Measurements from ENCODE around the gene LHFPL2. TPM values are rescaled to one million over a fixed set of nuclear protein-coding genes. Genes with fewer than 3 reads are reported as not detected.

Gene LHFPL2
- polyA plus RNA-seq, 1 donor = 40.7 TPM

DNA sequence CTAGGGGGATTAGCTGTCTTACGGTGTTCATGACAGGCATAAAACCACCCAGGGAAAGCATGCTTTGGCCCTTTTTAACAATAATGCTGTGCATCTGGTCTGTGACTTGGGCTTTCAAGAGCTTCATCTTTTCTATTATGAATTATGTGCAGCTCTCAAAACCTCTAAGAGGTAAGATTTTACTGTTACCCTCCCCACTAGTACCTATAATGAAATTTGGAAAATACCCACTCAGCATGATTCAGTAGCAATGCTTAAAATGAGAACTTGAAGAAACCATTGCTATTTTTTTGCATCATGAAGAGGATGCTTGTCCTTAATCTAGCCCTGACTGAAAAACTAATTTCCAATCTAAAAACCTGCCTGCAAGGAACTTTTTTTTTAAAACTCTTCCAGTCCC is 5.8 kb upstream of the LHFPL2 start:
- no peaks in the 10 kb centered on the region for H3K27me3 ChIP-seq (ENCODE audit: control insufficient read depth, insufficient read depth, low read length)
- WGBS (ENCODE audit: insufficient coverage, low lambda C conversion rate) = no CpG with 5 or more reads among the region's 1 CpG

DNA sequence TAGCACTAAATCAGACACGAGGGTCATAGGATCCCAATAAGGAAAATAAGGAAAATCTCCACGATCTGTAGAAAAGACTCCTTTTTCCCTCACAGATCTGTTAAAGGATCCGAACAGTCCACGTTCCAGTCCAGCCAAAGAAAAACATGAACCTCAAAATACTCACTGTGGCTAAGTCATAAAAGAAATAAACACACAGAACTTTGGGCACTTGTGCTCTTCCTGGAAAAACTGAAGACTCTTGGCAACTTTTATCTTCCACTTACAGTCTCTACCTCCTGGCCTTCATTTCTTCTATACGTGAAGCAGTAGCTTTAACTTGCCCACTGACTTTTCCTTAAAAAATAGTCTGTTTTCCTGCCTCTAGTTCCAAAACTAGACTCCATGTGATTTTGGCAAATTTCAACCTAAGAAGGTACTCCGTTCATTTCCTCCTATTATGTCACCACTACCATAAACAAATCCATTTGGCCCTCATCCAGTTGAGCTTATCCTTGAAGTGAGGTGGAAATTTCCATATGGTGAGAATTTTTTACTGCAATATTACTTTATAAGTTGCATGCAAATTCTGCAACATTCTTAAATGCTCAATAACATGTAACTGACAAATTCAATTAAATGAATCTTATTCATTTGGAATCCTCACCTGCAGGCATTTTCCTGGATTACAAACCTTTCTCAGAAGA is 5.3 kb upstream of the LHFPL2 start:
- no peaks in the 10 kb centered on the region for H3K9me3 ChIP-seq (ENCODE audit: control insufficient read depth, low read depth, low read length)
- no peaks in the 10 kb centered on the region for H3K36me3 ChIP-seq (ENCODE audit: control insufficient read depth, insufficient read depth, low read length)
- H3K4me1 ChIP-seq (ENCODE audit: control insufficient read depth, insufficient read depth, low read length) = peaks cover 4% of the 10 kb centered on the region
- 84% methylated on average over 3 of the region's 6 CpGs for WGBS (ENCODE audit: insufficient coverage, low lambda C conversion rate)
- H3K27ac ChIP-seq (ENCODE audit: low read length) = no peak overlapping the region
- DNase-seq = no peak
- no peaks in the 10 kb centered on the region for H3K27me3 ChIP-seq (ENCODE audit: control insufficient read depth, insufficient read depth, low read length)
- H3K4me3 ChIP-seq (ENCODE audit: low read length) = no peak overlapping the region

More for the DNA sequence above, 5.8 kb upstream of the LHFPL2 start:
- Histone ChIP-seq H3K27ac (ENCODE audit: low read length) (no peak overlapping the region), H3K4me3 (ENCODE audit: low read length) (no peak overlapping the region), H3K9me3 (ENCODE audit: control insufficient read depth, low read depth, low read length) (no peaks in the 10 kb centered on the region), H3K36me3 (ENCODE audit: control insufficient read depth, insufficient read depth, low read length) (no peaks in the 10 kb centered on the region), H3K4me1 (ENCODE audit: control insufficient read depth, insufficient read depth, low read length) (peaks cover 4% of the 10 kb centered on the region)
- DNase-seq = no peak

DNA sequence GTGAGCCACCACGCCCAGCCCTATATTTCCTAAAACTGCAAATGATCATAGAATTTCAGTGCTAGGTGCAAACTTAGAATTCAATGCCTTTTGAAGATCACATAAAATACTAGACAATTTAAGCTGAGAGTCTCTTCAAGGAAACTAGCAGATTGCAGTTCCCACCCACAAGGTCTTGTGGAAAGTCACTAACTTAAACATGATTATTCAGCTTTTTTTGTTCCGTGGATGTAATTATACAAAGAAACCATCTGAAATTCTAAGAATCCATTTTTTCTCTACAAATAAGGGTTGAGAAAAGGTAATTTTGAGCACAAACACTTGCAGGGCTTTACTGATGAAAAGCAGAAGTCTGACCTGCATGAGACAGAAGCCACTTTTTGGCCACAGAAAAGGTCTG is 4.5 kb upstream of the LHFPL2 start:
- no peaks in the 10 kb centered on the region for H3K27me3 ChIP-seq (ENCODE audit: control insufficient read depth, insufficient read depth, low read length)
- no peak overlapping the region for H3K4me3 ChIP-seq (ENCODE audit: low read length)
- H3K36me3 ChIP-seq (ENCODE audit: control insufficient read depth, insufficient read depth, low read length) = no peaks in the 10 kb centered on the region
- WGBS (ENCODE audit: insufficient coverage, low lambda C conversion rate) = no CpG with 5 or more reads among the region's 2 CpGs
- no peak overlapping the region for H3K27ac ChIP-seq (ENCODE audit: low read length)
- H3K9me3 ChIP-seq (ENCODE audit: control insufficient read depth, low read depth, low read length) = no peaks in the 10 kb centered on the region
- no peak for DNase-seq
- peaks cover 4% of the 10 kb centered on the region for H3K4me1 ChIP-seq (ENCODE audit: control insufficient read depth, insufficient read depth, low read length)

DNA sequence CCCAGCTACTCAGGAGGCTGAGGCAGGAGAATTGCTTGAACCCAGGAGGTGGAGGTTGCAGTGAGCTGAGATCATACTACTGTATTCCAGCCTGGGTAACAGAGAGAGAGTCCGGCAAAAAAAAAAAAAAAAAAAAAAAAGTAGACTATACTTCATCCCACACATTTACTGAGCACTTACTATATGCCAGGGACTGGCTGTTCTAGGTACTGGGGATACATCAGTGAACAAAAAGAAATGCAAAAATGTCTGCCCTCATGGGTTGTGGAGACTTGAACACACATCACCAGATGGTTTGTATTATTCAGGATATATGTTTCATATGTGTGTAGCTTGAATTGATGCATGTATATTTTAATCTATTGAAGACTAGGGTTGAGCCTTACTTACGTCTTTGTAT is 2.9 kb upstream of the LHFPL2 start:
- Histone ChIP-seq H3K27ac (ENCODE audit: low read length) (no peak overlapping the region), H3K27me3 (ENCODE audit: control insufficient read depth, insufficient read depth, low read length) (no peaks in the 10 kb centered on the region), H3K9me3 (ENCODE audit: control insufficient read depth, low read depth, low read length) (no peaks in the 10 kb centered on the region), H3K4me3 (ENCODE audit: low read length) (no peak overlapping the region), H3K36me3 (ENCODE audit: control insufficient read depth, insufficient read depth, low read length) (no peaks in the 10 kb centered on the region), H3K4me1 (ENCODE audit: control insufficient read depth, insufficient read depth, low read length) (peaks cover 8% of the 10 kb centered on the region)
- no CpG with 5 or more reads among the region's 2 CpGs for WGBS (ENCODE audit: insufficient coverage, low lambda C conversion rate)
- no peak for DNase-seq

DNA sequence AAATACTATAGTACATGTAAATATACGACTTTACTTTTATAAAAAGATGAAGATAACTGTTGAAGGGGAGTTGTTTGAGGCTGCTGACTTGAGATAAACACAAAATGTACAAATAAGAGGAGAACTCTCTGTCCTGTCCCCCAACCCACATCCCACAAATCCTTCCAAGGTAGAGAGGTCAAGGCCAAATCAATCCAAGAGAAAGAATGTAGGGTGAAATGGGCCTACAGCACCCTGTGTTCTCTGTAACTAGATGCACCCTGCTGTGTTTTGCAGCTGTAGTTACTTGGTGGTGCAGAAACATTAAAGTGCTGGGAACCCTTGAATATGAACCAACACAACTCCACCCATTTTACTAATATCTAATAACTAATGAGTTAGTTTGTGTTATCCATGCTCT is 2.0 kb upstream of the LHFPL2 start:
- DNase-seq = no peak
- H3K27me3 ChIP-seq (ENCODE audit: control insufficient read depth, insufficient read depth, low read length) = no peaks in the 10 kb centered on the region
- no CpG with 5 or more reads among the region's 1 CpG for WGBS (ENCODE audit: insufficient coverage, low lambda C conversion rate)
- H3K36me3 ChIP-seq (ENCODE audit: control insufficient read depth, insufficient read depth, low read length) = no peaks in the 10 kb centered on the region
- no peaks in the 10 kb centered on the region for H3K9me3 ChIP-seq (ENCODE audit: control insufficient read depth, low read depth, low read length)
- H3K4me1 ChIP-seq (ENCODE audit: control insufficient read depth, insufficient read depth, low read length) = peaks cover 10% of the 10 kb centered on the region
- no peak overlapping the region for H3K4me3 ChIP-seq (ENCODE audit: low read length)
- no peak overlapping the region for H3K27ac ChIP-seq (ENCODE audit: low read length)

DNA sequence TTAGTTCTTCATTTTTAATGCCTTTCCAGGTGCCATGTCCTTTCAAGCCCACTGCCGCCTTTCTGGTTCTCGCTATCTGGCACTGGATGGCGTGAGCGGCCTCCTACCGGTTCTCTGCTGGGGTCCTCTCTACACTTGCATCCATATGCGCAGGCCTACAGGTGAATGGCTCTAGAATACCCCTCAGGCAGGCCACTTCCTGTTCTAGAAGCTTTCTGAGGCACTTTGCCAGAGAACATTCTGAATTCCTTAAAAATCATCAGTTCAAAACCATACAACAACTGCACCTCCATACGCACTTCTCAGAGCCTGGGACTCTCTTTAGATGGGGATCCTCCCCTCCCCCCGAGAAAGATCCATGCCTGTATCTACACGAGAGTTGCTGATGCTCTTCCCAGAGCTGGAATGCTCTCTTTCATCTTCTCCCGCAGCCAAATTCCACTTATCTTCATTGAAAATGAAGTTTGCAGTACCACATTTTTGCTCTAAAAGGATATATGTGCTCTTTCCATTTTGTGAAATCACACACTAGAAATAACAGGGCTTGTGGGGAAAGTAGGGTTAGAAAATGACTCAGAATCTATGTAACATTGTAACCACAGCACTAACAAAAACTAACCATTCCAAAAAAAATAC is 1.4 kb upstream of the LHFPL2 start:
- Histone ChIP-seq H3K27ac (ENCODE audit: low read length) (no peak overlapping the region), H3K36me3 (ENCODE audit: control insufficient read depth, insufficient read depth, low read length) (no peaks in the 10 kb centered on the region)
- WGBS (ENCODE audit: insufficient coverage, low lambda C conversion rate) = 83% methylated on average over 2 of the region's 10 CpGs

DNA sequence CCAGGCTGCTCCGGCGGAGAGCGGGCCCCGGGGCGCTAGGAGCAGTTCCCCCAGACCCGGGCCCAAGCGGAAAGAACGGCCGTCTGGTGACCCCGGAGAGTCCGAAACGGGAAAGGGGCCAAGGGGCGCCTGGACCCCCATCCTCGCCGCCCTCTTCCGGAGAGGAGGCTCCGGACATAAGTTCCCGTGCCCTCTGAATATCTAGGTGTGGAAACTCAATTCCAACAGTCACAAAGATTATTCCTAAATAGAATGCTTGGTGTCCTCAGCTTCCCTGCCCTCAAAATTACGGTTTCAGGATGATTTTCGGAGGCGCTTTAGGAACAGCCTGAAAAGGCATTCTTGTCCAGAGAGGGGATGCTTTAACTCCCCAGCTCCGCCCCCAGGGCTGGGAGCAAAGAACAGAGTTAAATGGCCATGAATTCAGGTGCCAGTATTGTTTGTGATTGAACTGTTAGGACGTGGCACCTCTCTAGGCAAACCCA is 681 bp upstream of the LHFPL2 start:
- Histone ChIP-seq H3K9me3 (ENCODE audit: control insufficient read depth, low read depth, low read length) (no peaks in the 10 kb centered on the region), H3K4me3 (ENCODE audit: low read length) (peak overlapping the region; percentile 49), H3K4me1 (ENCODE audit: control insufficient read depth, insufficient read depth, low read length) (peaks cover 10% of the 10 kb centered on the region), H3K27me3 (ENCODE audit: control insufficient read depth, insufficient read depth, low read length) (no peaks in the 10 kb centered on the region), H3K36me3 (ENCODE audit: control insufficient read depth, insufficient read depth, low read length) (no peaks in the 10 kb centered on the region), H3K27ac (ENCODE audit: low read length) (peak overlapping the region; percentile 85)
- WGBS (ENCODE audit: insufficient coverage, low lambda C conversion rate) = no CpG with 5 or more reads among the region's 23 CpGs
- no peak for DNase-seq

More for the DNA sequence above, 1.4 kb upstream of the LHFPL2 start:
- Histone ChIP-seq H3K9me3 (ENCODE audit: control insufficient read depth, low read depth, low read length) (no peaks in the 10 kb centered on the region), H3K4me3 (ENCODE audit: low read length) (no peak overlapping the region), H3K4me1 (ENCODE audit: control insufficient read depth, insufficient read depth, low read length) (peaks cover 10% of the 10 kb centered on the region), H3K27me3 (ENCODE audit: control insufficient read depth, insufficient read depth, low read length) (no peaks in the 10 kb centered on the region)
- no peak for DNase-seq

DNA sequence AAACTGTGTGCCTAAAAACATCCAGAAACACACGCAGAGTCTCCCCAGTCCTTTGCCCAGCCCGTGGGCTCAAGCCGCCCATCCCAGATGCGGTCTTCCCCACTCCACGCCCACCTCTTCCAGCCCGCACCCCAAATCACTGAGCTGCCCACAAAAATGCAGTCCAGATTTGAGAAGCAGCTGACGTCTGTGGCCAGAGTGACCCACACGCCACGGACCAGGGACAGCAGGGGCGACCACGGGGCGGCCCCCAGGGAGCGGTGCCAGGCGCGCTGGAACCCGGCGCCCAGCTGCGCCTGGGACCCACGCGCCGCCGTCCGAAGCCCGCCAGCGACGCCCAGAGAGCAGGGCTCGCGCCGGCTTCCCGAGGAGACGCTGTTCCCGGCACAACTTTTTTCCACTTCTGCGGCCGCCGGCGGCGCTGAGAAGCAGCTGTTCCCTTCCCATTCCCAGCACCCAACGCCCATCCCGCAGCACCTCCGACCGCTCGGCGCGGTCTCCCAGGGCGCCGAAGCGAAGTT is 674 bp downstream of the LHFPL2 start:
- peaks cover 12% of the 10 kb centered on the region for H3K4me1 ChIP-seq (ENCODE audit: control insufficient read depth, insufficient read depth, low read length)
- H3K27ac ChIP-seq (ENCODE audit: low read length) = peak overlapping the region; percentile 77
- H3K27me3 ChIP-seq (ENCODE audit: control insufficient read depth, insufficient read depth, low read length) = no peaks in the 10 kb centered on the region
- peak overlapping the region; percentile 50 for H3K4me3 ChIP-seq (ENCODE audit: low read length)
- peak; percentile 39 to 75 for DNase-seq
- no peaks in the 10 kb centered on the region for H3K9me3 ChIP-seq (ENCODE audit: control insufficient read depth, low read depth, low read length)
- no CpG with 5 or more reads among the region's 47 CpGs for WGBS (ENCODE audit: insufficient coverage, low lambda C conversion rate)
- no peaks in the 10 kb centered on the region for H3K36me3 ChIP-seq (ENCODE audit: control insufficient read depth, insufficient read depth, low read length)

DNA sequence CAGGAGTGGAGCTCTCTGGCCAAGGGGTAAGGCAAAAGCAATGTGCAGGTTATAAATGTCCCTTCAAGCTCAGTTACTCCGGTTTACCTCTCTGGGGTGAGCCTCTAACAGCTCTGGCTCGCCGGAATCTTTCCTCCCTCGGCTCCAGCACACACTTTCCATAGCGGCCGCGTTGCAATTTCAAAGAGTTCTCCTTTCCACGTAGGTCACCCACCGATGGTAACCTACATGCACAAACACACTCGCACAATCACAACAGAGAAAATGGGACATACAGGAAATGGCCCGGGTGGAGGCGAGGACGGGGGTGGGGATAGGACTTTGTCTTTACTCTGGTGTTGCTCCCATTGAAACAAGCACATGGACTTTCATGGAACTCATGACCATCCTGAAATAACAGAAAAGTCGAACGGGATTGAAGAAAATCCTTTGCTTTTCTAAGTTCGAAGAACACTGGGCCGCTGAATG is 1.2 kb downstream of the LHFPL2 start:
- Histone ChIP-seq H3K27me3 (ENCODE audit: control insufficient read depth, insufficient read depth, low read length) (no peaks in the 10 kb centered on the region), H3K4me1 (ENCODE audit: control insufficient read depth, insufficient read depth, low read length) (peaks cover 16% of the 10 kb centered on the region), H3K9me3 (ENCODE audit: control insufficient read depth, low read depth, low read length) (no peaks in the 10 kb centered on the region), H3K4me3 (ENCODE audit: low read length) (peak overlapping the region; percentile 50), H3K27ac (ENCODE audit: low read length) (peak overlapping the region; percentile 77), H3K36me3 (ENCODE audit: control insufficient read depth, insufficient read depth, low read length) (no peaks in the 10 kb centered on the region)
- WGBS (ENCODE audit: insufficient coverage, low lambda C conversion rate) = no CpG with 5 or more reads among the region's 17 CpGs
- DNase-seq = peak; percentile 50 to 85

DNA sequence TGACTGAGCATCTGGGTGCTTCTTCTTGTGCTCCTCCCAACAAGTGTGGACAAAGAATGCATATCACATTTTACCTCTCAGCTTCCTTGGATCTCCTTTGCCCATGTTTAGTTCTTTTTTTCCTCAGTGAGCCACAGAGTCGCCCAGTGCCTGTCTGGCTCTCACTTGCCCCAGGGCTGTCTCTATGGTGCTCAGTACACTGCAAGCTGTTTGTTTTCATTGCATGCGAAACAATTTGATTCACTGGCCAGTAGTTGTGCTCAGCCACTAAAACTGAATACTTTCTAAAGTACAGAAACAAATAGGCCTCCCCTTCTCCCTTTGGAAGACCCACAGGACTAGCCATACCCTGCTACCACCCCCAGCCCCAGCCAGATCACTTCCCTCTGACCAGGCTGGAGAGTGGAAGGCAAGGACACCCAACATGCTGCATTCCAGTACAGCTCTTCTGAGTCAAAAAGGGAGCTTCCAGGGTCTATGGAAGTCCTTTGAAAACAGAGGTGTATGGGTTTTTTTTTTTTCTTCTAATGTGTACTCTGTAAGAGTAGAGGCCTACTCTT is 3.8 kb downstream of the LHFPL2 start:
- WGBS (ENCODE audit: insufficient coverage, low lambda C conversion rate) = no CpG with 5 or more reads among the region's 2 CpGs
- H3K4me1 ChIP-seq (ENCODE audit: control insufficient read depth, insufficient read depth, low read length) = peaks cover 28% of the 10 kb centered on the region

More for the DNA sequence above, 3.8 kb downstream of the LHFPL2 start:
- no peaks in the 10 kb centered on the region for H3K27me3 ChIP-seq (ENCODE audit: control insufficient read depth, insufficient read depth, low read length)
- no peaks in the 10 kb centered on the region for H3K9me3 ChIP-seq (ENCODE audit: control insufficient read depth, low read depth, low read length)
- no peaks in the 10 kb centered on the region for H3K36me3 ChIP-seq (ENCODE audit: control insufficient read depth, insufficient read depth, low read length)
- no peak for DNase-seq
- no peak overlapping the region for H3K27ac ChIP-seq (ENCODE audit: low read length)
- H3K4me3 ChIP-seq (ENCODE audit: low read length) = no peak overlapping the region

Data from large intestine (tissue), 3 donors.